Activated CD8-positive, alpha-beta memory T cell treated with anti-CD3 and anti-CD28 coated beads for 24 hours (primary cell): ENCODE data around the gene C17orf100.
A peak's percentile ranks its signal among the peaks of the same experiment; 100 is the strongest.

ENCODE experiments used
- DNase-seq: peaks from one replicate; pipeline ENCODE4 v3.0.0-alpha.2; 2020

C17orf100 gene

DNA sequence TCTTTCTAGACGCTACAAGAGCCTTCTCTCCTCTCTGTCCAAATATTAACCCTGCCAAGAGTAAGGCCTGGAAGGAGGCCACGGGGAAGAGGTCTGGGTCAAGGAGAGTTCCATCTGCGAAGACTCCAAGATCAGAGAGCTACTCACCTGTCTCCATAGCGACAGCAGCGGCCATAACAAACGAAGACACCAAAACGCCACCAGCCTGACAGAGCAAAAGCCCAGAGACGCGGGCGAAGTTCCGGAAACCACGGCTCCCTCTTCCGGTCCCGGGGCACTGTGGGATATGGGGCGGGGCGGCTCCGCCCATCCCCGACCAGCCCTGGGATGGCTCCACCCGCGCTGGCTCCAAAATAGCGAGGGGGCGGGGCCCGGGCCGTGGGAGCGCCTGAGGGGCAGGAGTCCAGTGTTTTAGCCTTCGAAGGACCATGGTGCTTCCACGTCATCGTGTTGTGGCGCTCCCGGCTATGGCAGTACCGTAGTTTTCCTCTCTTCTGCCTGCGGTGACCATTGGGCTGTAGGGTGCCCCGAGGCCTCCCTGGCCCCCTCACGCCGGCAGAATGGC is at the start of gene C17orf100, which contains the start of gene MED31:
Gene C17orf100, plus strand, starts transcription at position 409 of the 565 bp plus-strand sequence. Its CDS starts 152 bp downstream, at position 561.
Gene MED31, minus strand, starts transcription at position 252 of the 565 bp plus-strand sequence. Its CDS starts 77 bp downstream, at position 175.
- peak; percentile 97 for DNase-seq

DNA sequence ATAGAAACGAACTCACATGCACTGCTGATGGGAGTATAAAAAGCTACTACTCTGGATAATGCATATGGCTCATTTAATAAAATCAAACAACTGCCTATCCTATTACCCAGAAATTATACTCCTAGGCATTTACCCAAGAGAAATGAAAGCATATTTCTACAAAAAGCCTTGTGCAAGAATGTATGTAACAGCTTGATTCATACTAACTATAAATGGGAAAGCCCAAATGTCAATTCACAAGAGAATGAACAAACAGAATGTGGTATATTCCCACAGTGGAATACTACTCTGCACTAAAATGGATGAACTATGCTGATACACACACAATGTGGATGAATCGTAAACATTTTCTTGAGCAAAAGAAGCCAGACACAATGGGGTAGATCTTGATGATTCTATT is 49.4 kb upstream of the C17orf100 start:
- no peak for DNase-seq

DNA sequence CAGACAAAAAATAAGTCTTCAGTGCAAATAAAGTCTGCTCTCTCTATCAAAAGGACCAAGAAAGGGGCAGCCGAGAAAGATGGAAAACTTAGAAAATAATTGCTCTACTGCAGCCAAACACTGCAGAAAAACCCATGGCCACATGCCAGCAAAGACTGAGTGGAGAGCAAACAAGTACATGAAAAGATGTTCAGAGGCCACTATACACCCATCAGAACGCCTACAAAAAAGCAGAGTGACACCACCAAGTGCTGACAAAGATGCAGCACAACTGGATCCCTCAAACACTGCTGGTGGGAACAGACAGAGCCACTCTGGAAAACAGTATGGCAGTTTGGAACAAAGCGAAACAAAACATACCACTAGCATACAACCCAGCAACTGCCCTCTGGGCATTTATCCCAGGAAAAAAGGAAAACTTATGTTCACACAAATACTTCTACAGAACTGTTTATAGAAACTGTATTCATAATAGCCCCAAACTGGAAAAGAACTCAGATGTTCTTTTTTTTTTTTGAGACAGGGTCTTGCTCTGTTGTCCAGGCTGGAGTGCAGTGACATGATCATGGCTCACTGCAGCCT is 47.7 kb upstream of the C17orf100 start:
- DNase-seq = no peak

DNA sequence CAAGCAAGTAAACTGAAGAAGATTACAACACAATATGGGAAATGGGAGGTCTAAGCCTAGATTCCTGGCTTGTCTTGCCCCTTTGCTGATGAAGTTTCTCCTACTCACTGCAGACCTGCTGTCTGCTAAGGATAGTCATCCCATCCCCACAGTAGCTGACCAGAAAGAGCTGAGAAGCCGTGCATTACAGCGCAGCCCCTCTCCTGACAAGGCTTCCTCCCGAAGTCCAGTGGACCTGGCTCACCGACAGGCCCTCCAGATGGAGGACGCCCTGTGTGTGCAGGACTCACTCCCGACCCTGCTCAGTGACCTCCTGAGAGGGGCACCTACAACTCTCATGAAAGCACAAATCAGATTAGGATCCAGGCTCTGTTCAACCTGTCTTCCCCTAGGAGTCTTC is 46.4 kb upstream of the C17orf100 start:
- DNase-seq = no peak

DNA sequence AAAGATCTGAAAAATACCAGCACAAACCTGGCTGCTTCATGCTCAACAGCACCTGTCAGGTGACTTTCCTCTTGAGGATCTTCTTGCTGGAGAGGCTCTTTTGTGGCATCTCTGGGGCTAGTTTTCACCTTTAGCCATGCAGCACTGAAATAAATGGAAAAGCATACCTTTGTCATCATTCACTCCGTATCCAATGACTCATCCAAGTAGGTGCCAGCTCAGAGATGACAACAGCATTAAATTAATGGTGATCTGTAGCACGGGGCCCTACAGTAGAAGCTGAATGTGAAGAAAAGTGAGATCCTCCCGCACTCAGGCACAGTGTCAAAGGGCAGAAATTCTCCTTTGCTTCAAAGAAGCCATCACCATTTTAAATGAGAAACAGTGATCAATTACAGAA is 43.2 kb upstream of the C17orf100 start:
- DNase-seq = no peak

DNA sequence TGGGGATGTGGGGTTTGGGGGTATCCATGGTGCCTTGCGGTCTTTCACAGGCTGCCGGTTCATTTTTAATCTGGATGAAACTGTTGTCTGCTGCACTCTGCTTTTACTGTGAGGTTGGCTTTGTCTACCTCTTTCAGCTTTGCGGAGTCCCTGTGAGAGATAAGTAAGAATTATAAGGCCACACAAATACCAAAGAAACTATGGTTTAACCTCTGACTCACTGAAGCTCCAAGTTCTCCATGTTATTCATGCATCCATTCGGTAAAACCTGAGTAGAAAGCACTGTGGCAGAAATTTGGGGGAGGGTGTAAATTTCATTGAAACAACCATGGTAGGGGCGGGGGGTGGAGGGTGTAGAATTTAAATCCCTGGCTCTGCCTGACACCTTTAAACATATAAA is 41.6 kb upstream of the C17orf100 start:
- DNase-seq = no peak

DNA sequence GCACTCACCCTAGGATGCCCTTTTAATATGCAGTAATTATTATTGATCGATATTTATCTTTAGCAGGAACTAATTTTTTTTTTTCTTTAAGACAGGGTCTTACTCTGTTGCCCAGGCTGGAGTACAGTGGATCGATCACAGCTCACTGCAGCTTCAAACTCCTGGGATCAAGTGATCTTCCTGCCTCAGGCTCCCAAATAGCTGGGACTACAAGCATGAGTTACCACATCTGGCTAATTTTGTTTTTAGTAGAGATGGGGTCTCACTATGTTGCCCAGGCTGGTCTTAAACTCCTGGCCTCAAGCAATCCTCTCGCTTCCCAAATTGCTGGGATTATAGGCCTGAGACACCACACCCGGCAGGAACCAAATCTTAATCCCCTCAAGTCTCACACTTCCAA is 40.3 kb upstream of the C17orf100 start:
- no peak for DNase-seq

DNA sequence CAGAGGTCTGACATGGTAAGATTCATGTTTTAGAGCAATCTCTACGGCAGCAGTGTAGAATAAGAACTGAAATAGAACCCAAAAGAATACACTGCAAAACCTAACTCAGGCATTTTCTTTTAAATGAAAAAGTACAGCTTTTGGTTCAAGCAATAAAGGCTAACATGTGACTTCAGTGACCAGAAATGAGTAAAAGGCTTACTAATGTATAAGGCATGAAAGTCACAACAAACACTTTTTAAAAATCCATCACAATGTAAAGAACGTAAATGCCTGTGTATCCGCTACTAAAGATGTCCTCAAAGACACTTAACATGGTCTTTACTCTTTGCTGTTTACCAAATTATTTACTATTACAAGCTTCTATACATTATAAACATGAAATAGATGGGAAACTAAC is 27.6 kb upstream of the C17orf100 start:
- no peak for DNase-seq

DNA sequence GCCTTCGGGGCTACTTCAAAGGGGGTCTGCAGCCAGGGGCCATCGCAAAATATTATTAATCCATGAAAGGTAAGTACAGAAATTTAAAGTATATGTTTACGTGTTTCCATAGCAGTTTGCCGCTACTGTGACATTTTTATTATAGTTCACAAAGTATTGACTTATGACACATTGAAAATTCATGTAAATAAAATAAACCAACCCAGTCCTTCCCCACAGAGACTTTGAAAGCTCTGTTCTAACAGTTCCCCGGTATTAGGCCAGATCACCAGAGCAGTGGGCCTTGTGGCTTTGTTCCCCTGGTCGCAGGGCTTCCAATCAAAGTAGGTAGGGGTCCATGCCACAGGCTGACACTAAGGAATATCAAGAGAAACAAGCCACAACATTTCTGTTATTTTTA is 24.9 kb upstream of the C17orf100 start:
- no peak for DNase-seq

DNA sequence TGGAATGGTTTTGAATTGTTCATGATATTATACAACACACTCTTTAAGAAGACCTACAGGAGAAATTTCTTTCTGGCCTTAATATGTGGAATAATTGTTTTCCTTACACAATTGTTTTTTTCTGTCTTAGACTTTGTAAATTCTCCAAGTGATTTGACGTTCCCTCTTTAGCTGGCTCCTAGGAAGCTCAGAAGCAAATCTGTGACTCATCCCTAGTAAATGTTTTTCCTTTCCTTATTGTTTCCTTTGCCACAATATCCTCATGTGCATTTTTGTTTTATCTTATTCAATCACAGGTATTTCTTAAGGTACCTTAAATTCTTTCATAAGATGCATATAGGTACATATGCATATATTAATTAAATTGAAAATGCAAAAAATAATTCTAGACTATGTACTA is 24.5 kb upstream of the C17orf100 start:
- no peak for DNase-seq

DNA sequence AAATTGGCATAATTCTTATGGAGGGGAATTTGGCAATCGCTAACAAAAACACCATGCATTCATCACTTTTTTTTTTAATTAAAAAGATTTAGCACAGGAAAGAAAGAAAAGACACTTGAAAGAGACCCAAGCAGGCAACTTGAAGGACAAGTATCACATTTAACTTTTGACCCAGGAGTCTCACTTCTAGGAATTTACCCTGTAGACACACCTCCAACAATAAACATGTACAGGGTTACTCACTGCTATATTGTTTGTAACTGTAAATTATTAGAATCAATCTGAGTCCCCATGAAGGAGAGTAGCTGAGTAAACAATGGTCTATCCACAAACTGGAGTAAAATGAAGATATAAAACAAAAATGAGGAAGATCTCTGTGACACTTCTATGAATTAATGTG is 21.2 kb upstream of the C17orf100 start:
- no peak for DNase-seq

DNA sequence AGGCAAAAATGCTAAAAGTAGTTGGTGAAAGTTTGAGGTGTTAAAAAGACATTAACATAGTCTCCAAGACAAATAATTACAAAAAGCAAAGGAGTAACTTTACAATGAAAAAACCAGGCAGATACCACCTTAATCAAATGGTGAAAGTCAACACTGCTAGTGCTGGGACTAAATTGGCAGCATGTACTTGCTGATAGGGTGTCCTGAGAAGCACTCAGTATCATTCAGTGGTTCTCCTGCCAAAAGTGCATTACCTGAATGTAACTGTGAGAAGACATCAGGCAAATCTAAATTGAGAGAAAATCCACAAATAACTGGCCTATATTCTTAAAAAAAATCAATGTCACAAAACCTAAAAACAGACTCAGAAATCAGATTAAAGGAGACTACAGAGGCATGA is 19.0 kb upstream of the C17orf100 start:
- DNase-seq = no peak

DNA sequence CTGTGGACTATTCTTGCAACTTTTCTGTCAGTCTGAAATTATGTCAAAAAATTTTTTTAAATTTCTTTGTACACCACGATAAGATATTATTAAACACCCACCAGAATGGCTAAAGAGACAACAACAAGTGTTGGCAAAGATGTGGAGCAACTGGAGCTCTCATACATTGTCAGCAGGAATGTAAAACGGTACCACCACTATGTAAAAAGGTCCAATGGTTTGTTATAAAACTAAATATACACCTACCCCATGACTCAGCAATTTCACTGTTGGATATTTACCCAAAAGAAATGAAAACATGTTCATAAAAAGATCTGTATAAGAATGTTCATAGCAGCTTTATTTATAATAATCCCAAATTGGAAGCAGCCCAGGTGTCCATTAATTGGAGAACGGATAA is 18.3 kb upstream of the C17orf100 start:
- DNase-seq = no peak

DNA sequence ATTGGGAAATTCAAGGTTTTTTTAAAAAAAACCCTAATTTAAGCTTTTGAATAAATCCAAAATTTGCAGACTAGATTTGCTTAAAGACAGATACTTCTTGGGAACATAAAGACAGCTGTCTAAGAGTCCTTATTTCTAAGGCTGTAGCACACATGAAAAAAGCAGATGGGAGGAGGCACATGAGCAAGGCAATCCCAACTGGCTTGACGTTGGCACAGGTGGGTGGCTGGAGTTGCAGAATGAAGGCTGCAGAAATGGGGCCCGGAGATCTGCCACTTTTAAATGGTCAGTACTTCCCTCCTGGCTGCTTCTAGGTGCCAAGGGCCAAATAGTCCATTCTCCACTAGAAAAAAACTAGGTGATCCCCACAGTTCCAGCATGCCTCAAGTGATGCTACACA is 15.5 kb upstream of the C17orf100 start:
- no peak for DNase-seq

DNA sequence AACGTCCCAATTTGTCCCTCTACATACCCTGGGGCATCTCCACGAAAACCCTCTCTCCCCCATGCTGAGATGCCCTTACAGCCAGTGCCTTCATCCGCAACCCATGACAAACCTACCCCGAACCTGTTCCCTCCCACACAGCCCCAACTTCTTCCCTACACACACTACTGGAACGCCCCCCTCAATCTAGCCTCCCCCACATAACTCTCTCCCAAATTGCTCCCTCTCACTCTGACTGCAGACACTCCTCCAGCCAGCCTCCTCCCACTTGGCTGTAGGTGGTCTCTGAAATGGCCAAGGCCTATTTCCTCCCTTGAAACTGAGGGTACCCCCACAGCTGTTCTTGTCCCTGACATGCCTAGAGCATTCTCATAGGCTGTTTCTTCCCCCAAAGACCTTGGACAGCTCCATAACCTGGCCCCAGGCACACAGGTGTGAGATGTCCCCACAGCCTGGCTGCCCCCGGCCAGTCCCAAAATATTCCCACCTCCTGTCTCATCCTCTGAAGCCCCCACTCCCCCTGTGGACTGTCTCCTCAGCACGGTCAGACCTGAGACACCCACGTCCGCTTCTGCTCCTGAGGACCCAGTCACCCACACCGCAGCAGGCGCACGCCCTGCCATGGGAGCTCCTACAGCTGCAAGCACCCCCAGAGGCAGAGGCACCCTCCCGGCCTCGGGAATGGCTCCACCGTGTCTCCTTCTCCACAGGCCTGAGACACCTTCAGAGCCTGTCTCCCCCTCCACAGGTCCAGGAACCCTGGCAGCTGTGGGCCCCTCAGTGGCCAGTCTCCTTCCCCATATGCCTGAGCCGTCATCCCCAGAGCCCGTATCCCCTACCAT is 14.7 kb upstream of the C17orf100 start:
- no peak for DNase-seq

DNA sequence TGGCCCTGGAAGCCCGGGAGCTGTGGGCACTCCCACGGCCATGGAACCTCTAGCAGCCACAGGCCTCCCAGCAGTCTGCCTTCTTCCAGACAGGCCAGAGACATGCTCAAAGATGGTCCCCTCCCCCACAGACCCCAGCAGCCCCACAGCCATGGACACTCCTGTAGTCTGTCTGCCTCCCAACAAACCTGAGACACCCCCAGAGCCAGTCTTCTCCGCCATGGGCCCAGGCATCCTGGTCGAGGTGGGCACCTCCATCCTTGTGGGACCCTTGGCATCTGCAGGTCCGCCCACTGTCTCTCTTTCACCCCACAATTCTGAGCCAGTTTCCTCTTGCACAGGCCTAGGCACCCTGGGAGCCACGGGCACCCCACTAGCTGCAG is 14.1 kb upstream of the C17orf100 start:
- no peak for DNase-seq

DNA sequence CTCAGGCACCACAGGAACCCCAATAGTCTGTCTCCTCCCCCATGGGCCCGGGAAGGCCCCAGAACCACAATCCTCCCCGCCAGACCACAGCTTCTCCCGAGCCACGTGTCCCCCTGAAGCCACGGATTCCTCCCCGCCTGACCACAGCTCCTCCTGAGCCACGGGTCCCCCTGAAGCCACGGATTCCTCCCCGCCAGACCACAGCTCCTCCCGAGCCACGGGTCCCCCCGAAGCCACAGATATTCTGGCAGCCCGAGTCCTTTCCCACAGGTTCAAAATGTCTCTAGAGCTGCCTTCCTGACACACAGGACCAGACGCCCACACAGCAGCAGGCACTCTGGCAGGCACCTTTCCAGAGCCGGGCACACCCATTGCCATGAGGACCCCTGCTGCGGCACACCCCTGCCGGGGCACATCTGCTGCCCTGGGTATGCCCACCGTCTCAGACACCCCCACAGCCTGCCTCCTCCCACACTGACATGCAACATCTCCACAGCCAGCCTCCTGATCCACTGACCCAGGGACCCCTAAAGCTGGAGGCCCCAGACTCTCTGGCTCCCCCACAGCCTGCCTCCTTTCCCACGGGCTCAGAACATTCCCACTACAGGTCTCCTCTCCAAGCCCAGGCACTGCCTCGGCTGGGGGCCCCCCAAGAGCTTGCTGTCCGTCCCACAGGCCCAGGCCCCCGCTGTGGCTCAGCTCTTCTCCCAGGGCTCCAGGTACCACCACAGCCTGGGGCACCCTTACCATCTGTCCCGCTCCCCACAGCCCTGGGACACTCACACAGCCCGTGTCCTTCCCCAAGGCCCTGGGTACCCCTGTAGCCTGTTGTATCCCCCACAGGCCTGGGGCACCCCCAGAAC is 13.3 kb upstream of the C17orf100 start:
- no peak for DNase-seq

DNA sequence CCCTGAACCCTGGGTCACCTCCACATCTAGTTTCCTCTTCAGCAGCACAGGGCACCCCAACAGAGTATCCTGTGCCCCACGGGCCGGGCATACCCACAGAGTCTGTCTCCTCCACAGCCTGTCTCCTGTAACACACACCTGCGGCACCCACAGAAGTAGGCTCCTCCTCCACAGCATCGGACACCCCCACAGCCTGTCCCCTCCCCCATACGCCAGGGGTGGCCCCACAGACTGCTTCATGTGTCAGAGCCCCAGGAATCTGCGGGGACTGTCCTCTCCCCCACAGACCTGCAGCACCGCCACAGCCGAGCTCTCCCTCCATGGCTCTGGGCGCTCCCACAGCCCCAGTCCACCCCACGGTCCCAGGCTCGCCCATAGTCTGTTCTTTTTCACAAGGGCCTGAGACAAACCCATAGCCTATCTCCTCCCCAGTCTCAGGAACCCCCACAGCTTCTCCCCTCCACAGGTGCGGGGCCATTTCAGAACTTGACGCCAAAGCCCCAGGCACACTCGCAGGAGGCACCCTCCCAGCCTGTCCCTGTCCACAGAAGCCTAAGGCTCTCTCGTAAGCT is 12.5 kb upstream of the C17orf100 start:
- no peak for DNase-seq

DNA sequence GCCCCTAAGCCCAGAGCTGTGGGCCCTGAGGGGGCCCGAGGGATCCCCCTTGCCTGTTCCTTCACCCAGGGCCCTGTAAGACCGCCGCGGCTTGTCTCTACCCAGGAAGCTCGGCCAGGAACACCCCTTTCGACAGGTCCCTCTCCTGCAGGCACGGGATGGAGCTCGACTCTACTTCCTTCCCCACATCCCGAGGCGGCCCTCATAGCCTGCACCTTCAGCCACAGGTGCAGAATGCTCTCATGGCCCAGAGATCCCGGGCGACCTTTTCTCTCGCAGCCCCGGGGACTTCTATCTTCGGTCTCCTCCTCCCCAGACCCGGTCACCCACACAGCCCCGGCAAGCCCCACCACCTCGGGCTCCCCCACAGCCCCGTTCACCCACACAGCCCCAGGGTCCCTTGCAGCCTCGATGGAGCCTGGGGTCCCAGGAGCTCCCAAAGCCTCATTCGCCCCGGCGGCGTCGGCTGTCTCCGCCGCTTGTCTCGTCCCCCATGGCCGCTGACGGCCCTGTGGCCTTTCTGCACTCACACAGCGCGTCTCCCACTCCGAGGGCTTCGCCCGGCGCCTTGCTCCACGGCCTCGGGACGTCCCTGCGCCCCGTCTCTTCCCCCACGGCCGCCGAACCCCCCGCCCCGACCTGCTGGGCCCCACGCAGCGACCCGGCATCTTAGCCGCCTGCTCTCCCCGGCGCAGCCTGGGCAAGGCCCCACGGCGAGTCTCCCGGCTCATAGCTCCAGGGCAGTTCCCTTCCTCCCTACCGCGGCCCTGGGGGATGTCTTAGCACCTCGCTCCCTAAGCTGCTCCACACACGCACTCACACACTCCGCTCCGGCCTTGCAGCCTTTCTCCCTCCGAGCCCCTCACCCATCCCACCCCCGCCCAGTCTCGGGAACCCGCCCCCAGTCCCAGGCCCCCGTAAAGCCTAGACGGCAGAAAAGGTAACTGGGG is 11.7 kb upstream of the C17orf100 start:
- DNase-seq = no peak

DNA sequence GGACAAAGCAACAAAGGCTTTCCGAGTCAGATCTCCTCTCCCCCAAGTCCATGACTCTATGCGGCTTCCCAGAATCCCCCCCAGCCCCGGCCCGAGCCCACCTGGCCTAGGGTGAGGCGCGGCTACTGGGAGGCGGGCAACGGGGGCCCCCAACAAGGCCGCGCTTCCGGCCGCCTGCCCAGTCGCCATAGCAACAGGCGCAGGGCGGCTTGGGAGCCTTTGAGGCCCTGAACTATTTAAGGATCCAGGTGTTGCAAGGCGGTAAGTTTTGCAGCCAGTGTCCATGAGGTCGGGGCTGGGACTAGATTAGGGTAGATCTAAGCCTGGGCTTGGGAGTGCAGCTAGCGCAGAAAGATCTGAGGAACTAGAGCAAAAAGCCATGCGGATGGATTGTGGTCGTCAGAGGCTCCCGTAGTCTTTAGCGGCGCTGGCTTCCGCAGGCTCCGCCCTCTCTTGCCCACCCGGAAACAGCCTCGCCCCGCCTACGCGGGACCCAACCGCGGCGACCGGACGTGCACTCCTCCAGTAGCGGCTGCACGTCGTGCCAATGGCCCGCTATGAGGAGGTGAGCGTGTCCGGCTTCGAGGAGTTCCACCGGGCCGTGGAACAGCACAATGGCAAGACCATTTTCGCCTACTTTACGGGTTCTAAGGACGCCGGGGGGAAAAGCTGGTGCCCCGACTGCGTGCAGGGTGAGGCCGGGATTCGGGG is 10.9 kb upstream of the C17orf100 start, which contains the start of the genes KIAA0753 and TXNDC17:
Gene KIAA0753, minus strand, starts transcription at position 176 of the 711 bp plus-strand sequence. CDS start 5,608 bp downstream, outside the sequence.
Gene TXNDC17, plus strand, starts transcription at position 525 of the 711 bp plus-strand sequence. Its CDS starts 23 bp downstream, at position 548.
- DNase-seq = peak; percentile 98
